Cardiac fibroblast (primary cell): ENCODE results near the gene SEMA5B.

ENCODE experiments used
- DNase-seq, 2 donors: peaks; one replicate each; pipeline versions ENCODE4 v3.0.0 to v3.0.0-alpha.2; 2010; ENCODE audit warnings: low read depth in 2 of 2
- H3K4me3 ChIP-seq, 2 donors: replicated peaks in 1 of 2; 1 replicate in 1 of 2; 2 replicates in 1 of 2; pipeline ENCODE4 v1.5.1; 2011; ENCODE audit warnings: low read depth in 2 of 2, low read length in 2 of 2, mild to moderate bottlenecking in 2 of 2, moderate library complexity in 1 of 2
- TF ChIP-seq, protein P1 (sequence below): IDR thresholded peaks from one replicate; pipeline ENCODE4 v1.5.1; 2011; ENCODE audit warnings: low read depth, mild to moderate bottlenecking, low read length, inconsistent platforms

SEMA5B gene

DNA sequence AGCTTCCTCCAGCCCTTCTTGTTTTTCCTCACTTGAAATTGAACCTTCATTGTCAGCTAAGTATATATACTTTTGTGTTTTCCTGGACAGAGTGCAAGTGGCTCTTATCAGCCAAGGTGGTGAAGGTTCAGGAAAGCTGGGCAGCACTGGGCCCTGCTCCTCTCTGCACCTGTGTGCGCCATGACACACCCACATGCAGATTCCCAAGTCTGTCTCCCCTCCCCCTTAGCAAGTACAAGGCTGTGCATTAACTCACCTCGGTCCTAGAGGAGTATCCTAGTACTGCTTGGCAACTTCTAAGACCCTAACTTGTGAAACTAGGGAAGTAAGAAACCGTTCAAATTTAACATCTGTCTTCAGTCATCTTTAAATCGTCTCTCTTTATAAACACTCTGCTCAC lies 146.9 kb downstream of the SEMA5B start:
- DNase-seq, result no peak
- TF ChIP-seq, protein P1, sequence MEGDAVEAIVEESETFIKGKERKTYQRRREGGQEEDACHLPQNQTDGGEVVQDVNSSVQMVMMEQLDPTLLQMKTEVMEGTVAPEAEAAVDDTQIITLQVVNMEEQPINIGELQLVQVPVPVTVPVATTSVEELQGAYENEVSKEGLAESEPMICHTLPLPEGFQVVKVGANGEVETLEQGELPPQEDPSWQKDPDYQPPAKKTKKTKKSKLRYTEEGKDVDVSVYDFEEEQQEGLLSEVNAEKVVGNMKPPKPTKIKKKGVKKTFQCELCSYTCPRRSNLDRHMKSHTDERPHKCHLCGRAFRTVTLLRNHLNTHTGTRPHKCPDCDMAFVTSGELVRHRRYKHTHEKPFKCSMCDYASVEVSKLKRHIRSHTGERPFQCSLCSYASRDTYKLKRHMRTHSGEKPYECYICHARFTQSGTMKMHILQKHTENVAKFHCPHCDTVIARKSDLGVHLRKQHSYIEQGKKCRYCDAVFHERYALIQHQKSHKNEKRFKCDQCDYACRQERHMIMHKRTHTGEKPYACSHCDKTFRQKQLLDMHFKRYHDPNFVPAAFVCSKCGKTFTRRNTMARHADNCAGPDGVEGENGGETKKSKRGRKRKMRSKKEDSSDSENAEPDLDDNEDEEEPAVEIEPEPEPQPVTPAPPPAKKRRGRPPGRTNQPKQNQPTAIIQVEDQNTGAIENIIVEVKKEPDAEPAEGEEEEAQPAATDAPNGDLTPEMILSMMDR, result no peak
- no peak overlapping the region for H3K4me3 ChIP-seq

DNA sequence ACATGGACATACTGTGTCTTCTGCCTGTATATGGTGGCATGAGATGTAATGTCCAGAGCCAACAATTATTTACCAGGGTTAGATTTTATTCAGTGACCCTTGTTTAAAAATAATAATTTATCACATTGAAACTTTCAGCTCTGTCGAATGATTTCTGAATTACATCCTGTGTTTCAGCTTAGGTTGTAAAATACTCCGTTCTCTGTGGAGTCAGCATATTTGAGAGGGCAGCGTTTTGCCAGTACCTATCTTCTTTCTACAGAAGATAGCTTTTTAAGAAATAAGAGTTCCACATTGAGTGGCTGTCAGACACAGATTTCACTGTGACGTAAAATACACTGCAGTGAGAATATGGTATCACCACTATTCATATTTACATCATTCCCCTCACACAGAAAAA lies 147.4 kb downstream of the SEMA5B start:
- H3K4me3 ChIP-seq, result no peak overlapping the region
- DNase-seq, result no peak
- TF ChIP-seq, protein P1, result no peak

DNA sequence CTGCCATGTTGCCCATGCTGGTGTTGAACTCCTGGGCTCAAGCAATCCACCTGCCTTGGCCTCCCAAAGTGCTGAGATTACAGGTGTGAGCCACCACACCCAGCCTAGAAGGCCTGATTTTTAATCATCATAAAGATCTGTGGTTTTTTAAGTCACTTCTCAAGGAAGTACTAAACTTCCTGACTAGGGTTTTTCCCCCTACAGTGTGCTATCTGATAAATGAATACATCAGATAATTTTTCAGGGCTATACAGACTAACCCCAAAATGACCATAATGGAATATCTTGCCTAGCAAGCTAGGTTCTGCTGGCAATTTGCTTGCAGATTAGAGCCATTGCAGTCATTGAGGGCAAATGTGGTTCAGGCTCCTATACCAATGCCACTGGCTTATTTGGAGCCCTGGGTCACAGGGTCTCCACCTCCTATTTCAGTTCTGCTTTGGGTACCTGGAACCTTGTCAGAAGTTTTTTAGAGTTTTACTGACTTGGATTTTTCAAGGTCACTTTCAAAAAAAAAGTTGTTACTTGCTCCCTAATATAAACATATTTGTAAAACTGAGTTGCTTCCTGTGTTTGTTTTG lies 151.9 kb downstream of the SEMA5B start:
- no peak overlapping the region for H3K4me3 ChIP-seq
- TF ChIP-seq, protein P1, result no peak
- DNase-seq, result no peak

DNA sequence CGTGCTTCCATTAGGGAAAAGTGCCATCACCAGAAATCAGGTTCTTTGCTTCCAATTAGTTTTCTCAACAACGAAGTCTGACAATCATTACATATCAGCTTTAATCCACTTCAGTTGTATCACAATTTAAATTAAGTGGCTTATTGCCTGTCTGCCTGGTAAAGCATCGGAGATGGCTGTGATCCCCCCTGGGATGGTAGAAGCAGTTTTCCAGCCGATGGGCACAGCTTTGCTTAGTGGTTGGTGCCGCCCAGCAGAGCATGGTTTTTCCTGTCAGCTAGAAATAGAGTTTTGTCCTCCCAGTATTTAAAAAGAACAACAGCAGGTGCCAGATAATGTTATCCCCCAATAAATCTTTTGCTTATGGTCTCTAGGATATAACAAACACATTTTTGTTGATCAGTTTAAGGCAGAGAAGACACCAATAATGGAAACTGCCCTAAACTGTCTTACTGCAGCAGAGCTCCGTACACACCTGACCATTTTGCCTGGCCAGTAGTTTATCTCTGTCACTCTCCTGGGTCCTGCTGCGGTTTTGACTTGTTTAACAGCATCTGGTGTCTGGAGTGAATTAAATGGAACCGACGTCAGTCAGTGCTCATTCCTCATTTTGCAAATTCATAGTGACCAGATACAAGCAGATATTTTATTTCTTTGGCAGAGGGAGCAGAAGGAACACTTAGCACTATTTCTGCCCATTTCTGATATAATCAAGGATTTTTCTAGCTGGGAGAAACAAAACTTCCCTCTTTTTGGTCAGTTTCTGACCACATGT lies 153.6 kb downstream of the SEMA5B start:
- no peak for DNase-seq
- TF ChIP-seq, protein P1, result no peak
- H3K4me3 ChIP-seq, result no peak overlapping the region

DNA sequence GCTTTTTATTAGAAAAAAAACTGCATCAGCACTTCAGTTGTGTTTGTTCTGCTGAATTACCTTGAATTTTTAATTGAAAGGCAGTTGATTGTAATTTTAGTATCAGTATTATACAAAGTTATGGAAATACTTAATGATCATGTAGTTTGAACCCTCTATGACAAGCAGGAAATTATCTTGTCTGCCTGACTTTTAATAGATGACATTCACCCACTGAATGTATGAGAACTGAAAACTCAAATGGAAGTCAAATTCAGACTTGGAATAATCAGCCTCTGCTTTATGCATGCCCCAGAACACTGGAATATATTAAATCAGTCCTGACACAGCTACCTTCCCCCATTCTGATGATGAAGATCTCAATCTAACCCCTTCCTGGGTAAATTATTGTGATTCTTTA lies 159.2 kb downstream of the SEMA5B start:
- no peak for DNase-seq
- TF ChIP-seq, protein P1, result no peak
- H3K4me3 ChIP-seq, result no peak overlapping the region

DNA sequence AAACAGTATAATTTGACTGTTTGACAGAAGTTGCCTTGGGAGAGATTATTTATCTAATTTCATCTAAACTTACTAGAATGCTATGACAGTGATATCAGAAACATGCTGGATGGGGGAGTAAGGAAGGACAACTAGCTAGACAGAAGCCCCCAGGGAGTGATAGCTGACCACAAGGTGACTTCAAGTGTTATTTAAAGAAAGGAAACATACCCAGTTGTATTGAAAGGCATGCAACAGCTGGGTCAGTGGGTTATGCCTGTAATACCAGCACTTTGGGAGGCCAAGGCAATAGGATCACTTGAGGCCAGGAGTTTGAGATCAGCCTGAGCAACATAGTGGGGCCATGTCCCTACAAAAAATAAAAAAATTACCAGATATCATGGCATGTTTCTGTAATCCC lies 163.1 kb downstream of the SEMA5B start:
- H3K4me3 ChIP-seq, result no peak overlapping the region
- no peak for DNase-seq
- TF ChIP-seq, protein P1, result no peak
